GM12864 (cell line): ENCODE measurements around the gene EXOC6.

Experiments
- DNase-seq: peaks from one replicate; pipeline ENCODE4 v3.0.0-alpha.2; 2011; ENCODE audit warnings: low read depth
- H3K4me3 ChIP-seq: 2 replicates; pipeline ENCODE4 v1.5.1; 2011; ENCODE audit warnings: mild to moderate bottlenecking, low read depth, low read length, control low read depth
- TF ChIP-seq, protein P1 (sequence below): IDR thresholded peaks from 2 replicates; pipeline ENCODE4 v1.5.1; 2011; ENCODE audit warnings: low read depth, mild to moderate bottlenecking, moderate library complexity, low read length, control low read depth, inconsistent platforms; ENCODE audit errors: missing control alignments

The EXOC6 gene

GRCh38 chr10:93072225-93072712 lies 223.9 kb downstream of the EXOC6 start:
- TF ChIP-seq, protein P1, sequence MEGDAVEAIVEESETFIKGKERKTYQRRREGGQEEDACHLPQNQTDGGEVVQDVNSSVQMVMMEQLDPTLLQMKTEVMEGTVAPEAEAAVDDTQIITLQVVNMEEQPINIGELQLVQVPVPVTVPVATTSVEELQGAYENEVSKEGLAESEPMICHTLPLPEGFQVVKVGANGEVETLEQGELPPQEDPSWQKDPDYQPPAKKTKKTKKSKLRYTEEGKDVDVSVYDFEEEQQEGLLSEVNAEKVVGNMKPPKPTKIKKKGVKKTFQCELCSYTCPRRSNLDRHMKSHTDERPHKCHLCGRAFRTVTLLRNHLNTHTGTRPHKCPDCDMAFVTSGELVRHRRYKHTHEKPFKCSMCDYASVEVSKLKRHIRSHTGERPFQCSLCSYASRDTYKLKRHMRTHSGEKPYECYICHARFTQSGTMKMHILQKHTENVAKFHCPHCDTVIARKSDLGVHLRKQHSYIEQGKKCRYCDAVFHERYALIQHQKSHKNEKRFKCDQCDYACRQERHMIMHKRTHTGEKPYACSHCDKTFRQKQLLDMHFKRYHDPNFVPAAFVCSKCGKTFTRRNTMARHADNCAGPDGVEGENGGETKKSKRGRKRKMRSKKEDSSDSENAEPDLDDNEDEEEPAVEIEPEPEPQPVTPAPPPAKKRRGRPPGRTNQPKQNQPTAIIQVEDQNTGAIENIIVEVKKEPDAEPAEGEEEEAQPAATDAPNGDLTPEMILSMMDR, result no peak
- H3K4me3 ChIP-seq, result no peak overlapping the region
- no peak for DNase-seq

DNA sequence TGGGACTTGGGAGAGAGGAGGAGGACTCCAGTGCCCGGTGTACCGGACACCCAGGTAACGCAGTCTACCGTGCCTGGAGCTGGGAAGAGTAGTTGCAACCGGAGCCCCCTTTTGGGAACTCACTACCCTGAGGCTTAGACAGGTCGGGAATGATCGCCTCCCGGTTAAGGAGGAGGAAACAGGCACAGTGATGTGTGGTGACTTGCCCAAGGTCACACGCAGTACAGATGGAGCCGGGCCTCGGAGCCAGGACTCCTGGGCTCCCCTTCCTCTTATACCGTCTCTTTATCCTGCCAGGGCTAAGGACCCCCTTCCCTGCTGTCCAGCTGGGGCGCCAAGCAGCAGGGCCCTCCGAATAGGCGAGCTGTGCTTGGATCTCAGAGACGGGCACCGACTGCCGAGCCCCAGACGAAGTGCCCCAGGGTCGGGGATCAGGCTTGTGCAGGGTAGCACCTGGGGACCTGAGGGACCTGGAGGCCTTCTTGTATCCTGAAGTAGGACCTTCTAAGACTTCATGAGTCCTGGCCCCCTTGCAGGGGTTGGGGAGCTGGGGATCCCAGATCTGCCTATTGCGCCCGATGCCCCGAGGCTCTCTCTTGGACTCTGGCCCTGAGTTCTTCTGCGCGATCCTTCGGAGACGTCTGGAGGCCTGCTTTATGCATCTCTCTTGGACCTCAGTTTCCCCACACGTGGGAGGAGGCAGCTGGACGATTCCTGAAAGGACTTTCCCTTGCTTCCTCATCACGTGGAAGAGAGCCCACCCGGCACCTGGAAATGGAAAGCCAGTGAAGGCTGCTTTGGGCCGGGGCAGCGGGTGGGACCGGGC lies 224.6 kb downstream of the EXOC6 start:
- no peak for DNase-seq
- H3K4me3 ChIP-seq, result no peak overlapping the region
- TF ChIP-seq, protein P1, result no peak

DNA sequence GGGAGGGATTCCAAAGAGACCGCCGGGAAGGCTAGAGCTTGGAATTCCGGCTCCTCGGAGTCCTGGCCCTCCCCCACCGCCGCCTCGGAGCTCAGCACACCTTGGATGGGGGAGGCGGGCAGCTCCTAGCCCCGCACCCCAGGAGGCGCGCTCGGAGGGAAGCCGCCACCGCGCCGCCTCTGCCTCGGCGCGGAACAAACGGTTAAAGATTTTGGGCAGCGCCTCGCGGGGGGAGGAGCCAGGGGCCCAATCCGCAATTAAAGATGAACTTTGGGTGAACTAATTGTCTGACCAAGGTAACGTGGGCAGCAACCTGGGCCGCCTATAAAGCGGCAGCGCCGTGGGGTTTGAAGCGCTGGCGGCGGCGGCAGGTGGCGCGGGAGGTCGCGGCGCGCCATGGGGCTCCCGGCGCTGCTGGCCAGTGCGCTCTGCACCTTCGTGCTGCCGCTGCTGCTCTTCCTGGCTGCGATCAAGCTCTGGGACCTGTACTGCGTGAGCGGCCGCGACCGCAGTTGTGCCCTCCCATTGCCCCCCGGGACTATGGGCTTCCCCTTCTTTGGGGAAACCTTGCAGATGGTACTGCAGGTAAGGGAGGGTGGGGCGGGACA lies 225.3 kb downstream of the EXOC6 start, which contains the start of gene CYP26A1:
Gene CYP26A1, plus strand, starts transcription at position 355 of the 608 bp plus-strand sequence. Its CDS starts 42 bp downstream, at position 397.
- DNase-seq, result no peak
- H3K4me3 ChIP-seq, result no peak within 1 kb of the TSS
- TF ChIP-seq, protein P1, result no peak

GRCh38 chr10:93074147-93074596 lies 225.9 kb downstream of the EXOC6 start:
- TF ChIP-seq, protein P1, result no peak
- DNase-seq, result no peak
- no peak overlapping the region for H3K4me3 ChIP-seq

DNA sequence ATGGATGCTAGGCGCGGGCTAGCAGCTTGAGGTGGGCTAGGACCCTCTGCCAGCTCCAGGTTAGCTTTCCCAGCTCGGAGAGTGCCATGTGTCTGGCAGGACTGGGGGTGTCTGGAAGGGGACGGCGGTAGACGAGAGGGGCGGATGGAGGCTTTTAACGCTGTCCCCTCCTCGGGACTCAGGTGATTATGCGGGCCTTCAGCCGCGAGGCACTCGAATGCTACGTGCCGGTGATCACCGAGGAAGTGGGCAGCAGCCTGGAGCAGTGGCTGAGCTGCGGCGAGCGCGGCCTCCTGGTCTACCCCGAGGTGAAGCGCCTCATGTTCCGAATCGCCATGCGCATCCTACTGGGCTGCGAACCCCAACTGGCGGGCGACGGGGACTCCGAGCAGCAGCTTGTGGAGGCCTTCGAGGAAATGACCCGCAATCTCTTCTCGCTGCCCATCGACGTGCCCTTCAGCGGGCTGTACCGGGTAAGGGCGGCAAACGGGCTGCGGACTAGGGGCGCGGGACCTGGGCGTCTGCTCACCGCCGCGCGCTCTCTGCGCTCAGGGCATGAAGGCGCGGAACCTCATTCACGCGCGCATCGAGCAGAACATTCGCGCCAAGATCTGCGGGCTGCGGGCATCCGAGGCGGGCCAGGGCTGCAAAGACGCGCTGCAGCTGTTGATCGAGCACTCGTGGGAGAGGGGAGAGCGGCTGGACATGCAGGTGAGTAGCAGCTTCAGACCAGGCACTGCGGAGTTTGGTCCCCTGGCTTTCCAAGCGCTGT lies 226.5 kb downstream of the EXOC6 start:
- DNase-seq, result no peak
- TF ChIP-seq, protein P1, result no peak
- H3K4me3 ChIP-seq, result no peak overlapping the region

DNA sequence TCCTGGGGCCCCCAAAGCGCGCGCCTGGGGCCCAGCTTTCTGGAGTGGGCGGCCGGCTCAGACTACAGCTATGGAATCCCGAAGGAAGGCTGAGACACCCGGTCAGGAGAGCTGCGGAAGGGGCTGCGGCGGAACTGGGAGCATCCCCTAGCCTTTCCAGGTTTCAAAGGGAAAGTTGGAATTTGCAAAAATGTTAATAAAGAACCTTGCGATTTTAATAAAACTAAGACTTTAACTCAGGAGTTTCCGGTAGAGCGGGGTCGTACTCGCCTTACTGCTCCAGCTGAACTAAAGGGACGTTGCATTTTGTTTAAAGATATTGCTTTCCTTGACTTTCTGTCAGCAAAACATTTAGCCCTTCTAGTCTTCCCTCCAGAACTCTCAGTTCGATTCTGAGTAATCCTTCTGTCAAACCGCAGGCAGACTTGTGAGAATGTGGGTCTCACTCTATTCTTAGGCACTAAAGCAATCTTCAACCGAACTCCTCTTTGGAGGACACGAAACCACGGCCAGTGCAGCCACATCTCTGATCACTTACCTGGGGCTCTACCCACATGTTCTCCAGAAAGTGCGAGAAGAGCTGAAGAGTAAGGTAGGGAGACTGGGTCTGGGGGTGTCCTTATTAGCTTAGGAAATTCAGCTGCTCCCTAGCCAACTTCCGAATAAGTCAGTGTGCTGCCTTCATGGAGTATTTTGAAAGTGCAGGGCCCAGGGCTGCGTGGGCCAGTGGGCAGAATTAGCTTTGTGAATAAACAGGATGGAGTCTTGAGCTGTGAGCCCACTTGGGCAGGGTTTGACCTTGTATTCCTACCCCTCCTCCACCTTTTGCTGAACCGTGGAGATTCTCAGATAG lies 227.3 kb downstream of the EXOC6 start:
- H3K4me3 ChIP-seq, result no peak overlapping the region
- DNase-seq, result no peak
- TF ChIP-seq, protein P1, result no peak
